CD8-positive, alpha-beta memory T cell (primary cell): ENCODE results near the gene NAXE. TPM values are rescaled to one million over a fixed set of nuclear protein-coding genes. Genes with fewer than 3 reads are reported as not detected.
A peak's percentile ranks its signal among the peaks of the same experiment; 100 is the strongest.

Experiments used
- CTCF ChIA-PET: fragments of 350-600 bp; sonication (Branson Sonifier 250); formaldehyde crosslinking; loops from one replicate; lab custom pipeline; 2021; ENCODE audit warnings: antibody characterized with exemption; lab: Charles Lee
- POLR2A ChIA-PET: fragments of 350-600 bp; sonication (Branson Sonifier 250); formaldehyde crosslinking; loops from one replicate; lab custom pipeline; 2021; ENCODE audit warnings: antibody characterized with exemption; lab: Charles Lee
- DNase-seq, 5 donors: peaks; one replicate each; pipeline versions ENCODE4 v3.0.0 to v3.0.0-alpha.2; 2020 to 2022; ENCODE audit warnings: mixed read lengths in 1 of 5
- H3K27ac ChIP-seq: one replicate; pipeline ENCODE4 v1.7.0; 2013; ENCODE audit warnings: low read depth, mild to moderate bottlenecking, low read length, moderate library complexity
- H3K27me3 ChIP-seq: 2 replicates; pipeline ENCODE4 v1.7.0; 2013; ENCODE audit warnings: low read length, mild to moderate bottlenecking; ENCODE audit not compliant: insufficient read depth, poor library complexity, severe bottlenecking
- H3K36me3 ChIP-seq: 2 replicates; pipeline ENCODE4 v1.7.0; 2013; ENCODE audit warnings: mild to moderate bottlenecking, low read length, moderate library complexity; ENCODE audit not compliant: insufficient read depth
- H3K4me1 ChIP-seq: 2 replicates; pipeline ENCODE4 v1.7.0; 2013; ENCODE audit warnings: mild to moderate bottlenecking, low read length, moderate library complexity; ENCODE audit not compliant: insufficient read depth
- H3K4me3 ChIP-seq: 2 replicates; pipeline ENCODE4 v1.7.0; 2013; ENCODE audit warnings: mild to moderate bottlenecking, low read length
- H3K9me3 ChIP-seq: 2 replicates; pipeline ENCODE4 v1.7.0; 2013; ENCODE audit warnings: mild to moderate bottlenecking, low read length
- H3K27ac Mint-ChIP-seq, 8 donors: one replicate each; pipeline ENCODE4 v1.8.0; 2020 to 2021; ENCODE audit warnings: mixed read lengths in 8 of 8, mild to moderate bottlenecking in 6 of 8, inconsistent platforms in 3 of 8, moderate library complexity in 3 of 8
- H3K27me3 Mint-ChIP-seq, 2 donors: one replicate each; pipeline ENCODE4 v1.8.0; 2020 to 2021; ENCODE audit warnings: mixed read lengths in 2 of 2, mild to moderate bottlenecking in 1 of 2, moderate library complexity in 1 of 2
- H3K36me3 Mint-ChIP-seq, 3 donors: one replicate each; pipeline ENCODE4 v1.8.0; 2020 to 2021; ENCODE audit warnings: mixed read lengths in 3 of 3, inconsistent platforms in 1 of 3, mild to moderate bottlenecking in 1 of 3
- H3K4me1 Mint-ChIP-seq, 3 donors: one replicate each; pipeline ENCODE4 v1.8.0; 2020 to 2021; ENCODE audit warnings: mixed read lengths in 3 of 3, inconsistent platforms in 1 of 3, mild to moderate bottlenecking in 1 of 3
- H3K4me3 Mint-ChIP-seq, 7 donors: one replicate each; pipeline ENCODE4 v1.8.0; 2020 to 2021; ENCODE audit warnings: mixed read lengths in 7 of 7, mild to moderate bottlenecking in 6 of 7, moderate library complexity in 4 of 7, inconsistent platforms in 2 of 7
- H3K9me3 Mint-ChIP-seq, 5 donors: one replicate each; pipeline ENCODE4 v1.8.0; 2020 to 2022; ENCODE audit warnings: mixed read lengths in 5 of 5, mild to moderate bottlenecking in 3 of 5, moderate library complexity in 2 of 5, inconsistent platforms in 1 of 5
- polyA plus RNA-seq: library from polyadenylated mRNA; unstranded; fragments of 300-500 nt; fragmentation: Illumina TruSeq; gene quantifications from one replicate; pipeline ENCODE4 v1.2.3, GENCODE V29; 2021
- total RNA-seq, 2 experiments: library from RNA; stranded (reverse); gene quantifications; one replicate each; pipeline ENCODE4 v1.2.3, GENCODE V29; 2021

The NAXE gene
- total and polyA plus RNA-seq, 3 experiments from 2014 or later: 63.0 to 113 (median 69.1) TPM

DNA sequence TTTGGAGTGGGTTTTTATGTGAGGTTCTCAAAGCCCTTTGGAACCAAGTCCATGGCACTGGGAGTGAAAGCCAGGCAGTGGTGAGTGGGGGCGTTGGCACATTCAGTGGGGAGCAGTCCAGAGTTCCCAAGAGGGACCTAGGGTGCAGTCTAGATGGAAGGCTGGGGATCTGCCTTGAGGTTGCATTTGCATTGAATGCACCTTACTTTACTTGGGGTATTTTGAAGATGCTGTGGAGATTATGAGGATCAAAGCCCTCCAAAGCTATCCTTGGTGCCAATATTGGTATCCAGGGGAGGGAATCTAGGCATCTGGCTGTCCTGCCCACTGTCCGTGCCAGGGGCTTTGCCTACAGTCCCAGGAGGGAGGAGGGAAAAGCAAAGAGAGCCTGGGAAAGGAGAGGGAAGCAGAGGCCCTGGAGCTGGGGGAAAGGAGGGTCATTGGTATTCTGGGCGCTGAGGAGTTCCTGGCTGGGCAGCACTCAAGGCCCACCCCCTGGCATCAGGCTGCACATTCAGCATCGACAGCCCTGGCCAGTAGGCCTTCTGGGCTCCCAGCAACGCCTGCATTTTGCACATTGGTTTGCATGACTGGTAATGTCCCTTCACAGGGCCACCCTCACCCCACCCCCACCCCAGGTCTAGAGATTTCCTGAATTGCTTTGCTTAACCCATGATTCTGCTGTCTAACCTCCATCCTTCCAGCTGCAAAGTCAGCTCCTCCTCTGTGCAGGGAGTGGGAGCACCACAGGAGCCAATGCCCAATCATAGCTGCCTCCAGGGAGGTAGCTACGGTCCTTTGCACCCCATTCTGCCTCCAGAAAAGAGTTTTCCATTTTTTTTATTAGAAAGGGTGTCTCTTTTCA, 49.5 kb downstream of the NAXE start:
- Histone ChIP-seq H3K27me3 (peaks cover 55% of the 10 kb centered on the region), H3K4me3 (no peak overlapping the region)
- CTCF ChIA-PET: interaction anchor here (0.8 to 1.3 kb wide), 4 partner anchors 15 to 85 kb away, joined by 3 to 4 read pairs (median 3); no protein-coding TSS in a partner anchor

DNA sequence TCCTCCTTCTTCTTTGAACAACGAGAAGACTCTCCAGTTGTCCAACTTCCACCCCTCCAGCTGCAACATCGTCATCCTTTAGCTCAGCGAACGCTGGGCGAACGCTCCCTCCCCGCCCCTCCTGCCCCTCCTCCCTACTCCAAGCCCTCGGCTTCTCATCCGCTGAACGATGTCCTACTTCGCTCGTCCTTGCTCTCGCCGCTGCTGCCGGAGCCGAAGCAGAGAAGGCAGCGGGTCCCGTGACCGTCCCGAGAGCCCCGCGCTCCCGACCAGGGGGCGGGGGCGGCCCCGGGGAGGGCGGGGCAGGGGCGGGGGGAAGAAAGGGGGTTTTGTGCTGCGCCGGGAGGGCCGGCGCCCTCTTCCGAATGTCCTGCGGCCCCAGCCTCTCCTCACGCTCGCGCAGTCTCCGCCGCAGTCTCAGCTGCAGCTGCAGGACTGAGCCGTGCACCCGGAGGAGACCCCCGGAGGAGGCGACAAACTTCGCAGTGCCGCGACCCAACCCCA, 50.2 kb downstream of the NAXE start, which contains the start of gene BCAN:
Gene BCAN (plus strand): TSS at position 357 of the 504 bp plus-strand sequence. CDS start 3,938 bp downstream, outside the sequence.
- ChIA-PET POLR2A (no interaction called here), CTCF (interaction anchor here (0.9 to 1.5 kb wide), 4 partner anchors 12 to 84 kb away, joined by 3 to 4 read pairs (median 4); no protein-coding TSS in a partner anchor)
- Histone ChIP-seq H3K9me3 (no peaks in the 10 kb centered on the region), H3K4me1 (peaks cover 18% of the 10 kb centered on the region), H3K27ac (no peak within 1 kb of the TSS), H3K36me3 (no peaks in the 10 kb centered on the region), H3K4me3 (no peak within 1 kb of the TSS), H3K27me3 (peaks cover 51% of the 10 kb centered on the region)
- no peak for DNase-seq
- H3K27ac Mint-ChIP-seq: peak within 1 kb of the TSS in 1 of 8 donors; percentile 25
- H3K4me1 Mint-ChIP-seq: peaks cover 20 to 34% (median 22%) of the 10 kb centered on the region in 3 donors
- peak within 1 kb of the TSS; percentile 22 to 86 (median 71) for H3K4me3 Mint-ChIP-seq
- H3K36me3 Mint-ChIP-seq: no peaks in the 10 kb centered on the region
- H3K9me3 Mint-ChIP-seq: peaks cover 0 to 4% (median 0%) of the 10 kb centered on the region in 5 donors
- peaks cover 72 to 83% of the 10 kb centered on the region in 2 donors for H3K27me3 Mint-ChIP-seq

More for the DNA sequence above, 49.5 kb downstream of the NAXE start:
- Histone ChIP-seq H3K36me3 (no peaks in the 10 kb centered on the region), H3K9me3 (no peaks in the 10 kb centered on the region), H3K4me1 (peaks cover 18% of the 10 kb centered on the region), H3K27ac (no peak overlapping the region)
- peaks cover 75 to 86% of the 10 kb centered on the region in 2 donors for H3K27me3 Mint-ChIP-seq
- DNase-seq: no peak
- peak overlapping the region in 1 of 8 donors; percentile 25 for H3K27ac Mint-ChIP-seq
- peaks cover 0 to 4% (median 0%) of the 10 kb centered on the region in 5 donors for H3K9me3 Mint-ChIP-seq
- POLR2A ChIA-PET: no interaction called here
- H3K4me3 Mint-ChIP-seq: peak overlapping the region; percentile 22 to 86 (median 67)
- H3K36me3 Mint-ChIP-seq: no peaks in the 10 kb centered on the region
- H3K4me1 Mint-ChIP-seq: peaks cover 20 to 34% (median 22%) of the 10 kb centered on the region in 3 donors

DNA sequence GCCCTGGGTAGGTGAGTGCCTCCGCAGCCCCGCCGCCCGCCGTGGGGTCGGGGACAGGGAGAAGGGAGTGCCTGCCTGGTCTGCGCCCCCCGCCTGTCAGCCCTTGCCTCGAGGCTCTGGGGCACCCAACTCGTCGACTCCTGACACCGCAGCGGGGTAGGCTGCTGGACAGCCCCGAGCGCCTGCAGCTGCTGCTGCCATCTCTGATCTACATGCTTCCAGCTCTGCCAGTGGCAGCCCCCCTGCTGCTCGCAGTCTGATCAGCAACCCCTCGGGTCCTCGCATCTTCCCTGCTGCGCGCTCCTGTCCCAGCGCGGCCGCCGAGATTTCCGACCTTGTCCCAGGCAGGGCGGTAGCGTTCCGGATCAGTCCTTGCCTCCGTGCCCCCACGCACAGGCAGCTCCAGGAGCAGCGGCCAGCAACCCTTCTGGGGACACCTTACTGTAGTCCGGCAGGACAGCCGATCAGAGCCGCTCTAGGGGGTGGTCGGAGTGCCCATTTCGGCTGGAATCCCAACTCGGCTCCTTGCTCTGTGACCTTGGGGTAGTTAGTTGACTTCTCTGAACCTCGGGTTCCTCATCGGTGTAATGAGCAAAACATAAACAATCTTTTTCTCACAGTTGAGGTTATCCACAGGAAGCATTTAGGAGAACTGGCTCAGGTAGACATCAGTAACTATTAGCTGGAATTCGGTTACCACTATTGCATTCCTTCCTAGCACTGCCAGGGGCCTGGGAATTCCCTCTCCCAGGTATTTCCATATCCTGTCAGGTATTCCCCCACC, 50.9 kb downstream of the NAXE start:
- H3K36me3 ChIP-seq: no peaks in the 10 kb centered on the region
- no peaks in the 10 kb centered on the region for H3K9me3 ChIP-seq
- peaks cover 20 to 34% (median 22%) of the 10 kb centered on the region in 3 donors for H3K4me1 Mint-ChIP-seq
- no peak overlapping the region for H3K27ac Mint-ChIP-seq
- H3K27ac ChIP-seq: no peak overlapping the region
- H3K4me1 ChIP-seq: peaks cover 18% of the 10 kb centered on the region
- H3K27me3 Mint-ChIP-seq: peaks cover 72 to 84% of the 10 kb centered on the region in 2 donors
- no peaks in the 10 kb centered on the region for H3K36me3 Mint-ChIP-seq
- peaks cover 0 to 4% (median 0%) of the 10 kb centered on the region in 5 donors for H3K9me3 Mint-ChIP-seq
- no peak for DNase-seq
- peaks cover 51% of the 10 kb centered on the region for H3K27me3 ChIP-seq
- H3K4me3 Mint-ChIP-seq: peak overlapping the region in 5 of 7 donors; percentile 32 to 86 (median 60)
- POLR2A ChIA-PET: no interaction called here
- no peak overlapping the region for H3K4me3 ChIP-seq
- CTCF ChIA-PET: interaction anchor here (0.7 to 1.5 kb wide), 6 partner anchors 12 to 196 kb away, joined by 3 to 5 read pairs (median 3); no protein-coding TSS in a partner anchor

DNA sequence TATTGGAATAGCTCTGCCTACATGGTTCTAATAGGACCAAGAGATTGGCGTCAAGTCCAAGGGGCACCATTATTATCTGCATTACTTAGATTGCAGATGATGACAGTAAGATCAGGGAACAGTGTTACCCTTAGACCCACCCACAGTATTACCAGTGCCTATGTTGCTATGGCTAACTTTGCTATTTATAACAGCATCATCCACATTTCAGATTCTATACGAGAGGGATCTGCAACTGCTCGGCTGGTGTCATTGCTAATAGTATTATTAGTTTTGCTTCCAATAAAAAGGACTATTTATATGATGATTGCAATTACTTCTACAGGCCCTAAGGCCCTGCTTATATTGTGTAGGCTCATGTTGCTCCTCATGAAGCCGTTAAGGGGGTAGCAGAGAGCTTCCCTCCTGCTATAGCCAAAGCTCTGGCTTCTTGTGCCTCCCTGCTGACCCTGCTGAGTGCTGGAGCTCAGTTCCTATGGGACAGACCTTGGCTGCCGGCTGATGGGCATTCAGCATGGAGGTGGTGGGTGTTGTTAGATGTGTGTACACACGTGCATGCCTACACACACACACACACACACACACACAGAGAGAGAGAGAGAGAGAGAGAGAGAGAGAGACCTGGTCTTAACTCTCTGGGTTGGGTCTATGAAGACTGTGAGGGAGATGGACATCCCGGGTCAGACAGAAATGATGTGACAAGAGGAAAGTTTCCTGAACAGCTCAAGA, 51.6 kb downstream of the NAXE start:
- peaks cover 20 to 34% (median 22%) of the 10 kb centered on the region in 3 donors for H3K4me1 Mint-ChIP-seq
- peaks cover 18% of the 10 kb centered on the region for H3K4me1 ChIP-seq
- H3K27ac ChIP-seq: no peak overlapping the region
- H3K27ac Mint-ChIP-seq: peak overlapping the region in 1 of 8 donors; percentile 35
- CTCF ChIA-PET: interaction anchor here (0.7 to 1.5 kb wide), 8 partner anchors 13 to 197 kb away, joined by 3 to 5 read pairs (median 3); no protein-coding TSS in a partner anchor
- H3K36me3 Mint-ChIP-seq: no peaks in the 10 kb centered on the region
- H3K9me3 ChIP-seq: no peaks in the 10 kb centered on the region
- peaks cover 69 to 86% of the 10 kb centered on the region in 2 donors for H3K27me3 Mint-ChIP-seq
- POLR2A ChIA-PET: interaction anchor here (1.2 kb wide), 1 partner anchor 138 kb away, joined by 3 read pairs; no protein-coding TSS in a partner anchor
- H3K4me3 Mint-ChIP-seq: peak overlapping the region in 6 of 7 donors; percentile 0 to 75 (median 34)
- peaks cover 51% of the 10 kb centered on the region for H3K27me3 ChIP-seq
- peaks cover 0 to 2% (median 0%) of the 10 kb centered on the region in 5 donors for H3K9me3 Mint-ChIP-seq
- no peaks in the 10 kb centered on the region for H3K36me3 ChIP-seq
- H3K4me3 ChIP-seq: no peak overlapping the region
- no peak for DNase-seq

DNA sequence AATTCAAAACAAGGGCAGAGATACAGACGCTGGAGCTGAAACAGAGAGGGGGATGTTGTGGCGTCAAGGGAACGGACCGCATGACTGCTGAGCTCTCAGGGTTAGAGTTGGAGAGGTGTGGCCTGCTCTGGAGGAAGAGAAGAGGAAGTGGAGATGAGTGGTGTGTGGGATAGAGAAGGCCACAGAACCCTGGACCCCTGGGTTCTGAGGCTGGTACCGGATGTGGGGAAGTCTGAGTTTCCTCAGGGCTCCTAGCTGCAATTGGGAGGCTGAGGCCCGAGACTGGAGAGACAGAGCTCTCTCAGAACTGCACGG, 52.2 kb downstream of the NAXE start:
- H3K27me3 ChIP-seq: peaks cover 49% of the 10 kb centered on the region
- POLR2A ChIA-PET: interaction anchor here (1.2 kb wide), 1 partner anchor 139 kb away, joined by 3 read pairs; no protein-coding TSS in a partner anchor
- no peaks in the 10 kb centered on the region for H3K36me3 ChIP-seq
- H3K27ac ChIP-seq: no peak overlapping the region
- no peaks in the 10 kb centered on the region for H3K9me3 ChIP-seq
- Mint-ChIP-seq H3K27me3 (peaks cover 69 to 85% of the 10 kb centered on the region in 2 donors), H3K4me3 (peak overlapping the region in 4 of 7 donors; percentile 0 to 25 (median 14)), H3K36me3 (no peaks in the 10 kb centered on the region), H3K4me1 (peaks cover 20 to 34% (median 22%) of the 10 kb centered on the region in 3 donors), H3K9me3 (peaks cover 0 to 2% (median 0%) of the 10 kb centered on the region in 5 donors), H3K27ac (peak overlapping the region in 1 of 8 donors; percentile 35)
- CTCF ChIA-PET: interaction anchor here (0.7 to 1.1 kb wide), 5 partner anchors 14 to 82 kb away, joined by 3 to 5 read pairs (median 3); no protein-coding TSS in a partner anchor
- H3K4me1 ChIP-seq: peaks cover 18% of the 10 kb centered on the region
- H3K4me3 ChIP-seq: no peak overlapping the region
- peak in 1 of 5 donors; percentile 48 for DNase-seq
